Hippocampal formation (tissue), 2 donors: ENCODE measurements around the gene EIF4EBP3.
A peak's percentile ranks its signal among the peaks of the same experiment; 100 is the strongest.
"Not testable (repeated sequence)": the region's sequence is repeated elsewhere in the genome, so short reads cannot be mapped to it uniquely, and the experiment has no call there.

Source experiments
- DNase-seq, 2 donors: peaks; one replicate each; lab custom pipeline; 2025; lab: John Stamatoyannopoulos, UW

EIF4EBP3 gene

DNA sequence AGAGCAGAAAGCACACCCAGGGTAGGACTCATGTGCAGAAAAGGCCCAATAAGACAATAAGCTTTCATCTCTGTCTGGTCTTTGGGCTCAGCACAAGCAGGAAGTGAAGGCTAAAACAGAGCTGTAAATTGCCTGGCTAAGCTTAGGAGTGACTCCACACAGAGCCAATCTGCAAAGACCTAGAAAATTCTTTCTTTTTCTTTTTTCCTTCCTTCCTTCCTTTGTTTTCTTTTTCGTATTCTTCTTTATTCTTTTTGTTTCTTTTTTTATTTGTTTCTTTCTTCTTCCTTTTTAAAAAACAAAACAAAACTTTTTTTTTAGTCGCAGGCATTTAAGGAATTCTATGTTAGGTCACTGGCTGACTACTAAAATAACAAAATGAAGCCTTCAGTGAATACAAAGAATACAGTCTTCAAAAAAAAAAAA is 29.3 kb downstream of the EIF4EBP3 start:
- DNase-seq = no peak

DNA sequence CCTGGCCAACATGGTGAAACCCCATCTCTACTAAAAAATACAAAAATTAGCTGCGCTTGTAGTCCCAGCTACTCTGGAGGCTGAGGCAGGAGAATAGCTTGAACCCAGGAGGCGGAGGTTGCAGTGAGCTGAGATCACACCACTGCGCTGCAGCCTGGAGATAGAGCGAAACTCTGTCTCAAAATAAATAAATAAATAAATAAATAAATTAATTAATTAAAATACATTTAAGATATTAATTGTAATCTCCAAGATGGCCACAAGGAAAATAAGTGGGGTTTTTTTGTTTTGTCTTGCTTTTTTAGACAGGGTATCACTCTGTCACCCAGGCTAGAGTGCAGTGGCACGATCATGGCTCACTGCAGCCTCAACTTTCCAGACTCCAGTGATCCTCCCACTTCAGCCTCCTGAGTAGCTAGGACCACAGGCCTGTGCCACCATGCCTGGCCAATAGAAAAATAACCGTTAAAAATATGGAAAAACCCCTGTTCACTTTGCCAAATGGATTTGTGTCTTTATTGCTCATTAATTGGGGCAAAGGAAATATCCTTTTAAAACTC is 31.8 kb downstream of the EIF4EBP3 start:
- DNase-seq = not testable (repeated sequence)

GRCh38 chr5:140587495-140587894 is 40.0 kb downstream of the EIF4EBP3 start:
- DNase-seq = no peak

DNA sequence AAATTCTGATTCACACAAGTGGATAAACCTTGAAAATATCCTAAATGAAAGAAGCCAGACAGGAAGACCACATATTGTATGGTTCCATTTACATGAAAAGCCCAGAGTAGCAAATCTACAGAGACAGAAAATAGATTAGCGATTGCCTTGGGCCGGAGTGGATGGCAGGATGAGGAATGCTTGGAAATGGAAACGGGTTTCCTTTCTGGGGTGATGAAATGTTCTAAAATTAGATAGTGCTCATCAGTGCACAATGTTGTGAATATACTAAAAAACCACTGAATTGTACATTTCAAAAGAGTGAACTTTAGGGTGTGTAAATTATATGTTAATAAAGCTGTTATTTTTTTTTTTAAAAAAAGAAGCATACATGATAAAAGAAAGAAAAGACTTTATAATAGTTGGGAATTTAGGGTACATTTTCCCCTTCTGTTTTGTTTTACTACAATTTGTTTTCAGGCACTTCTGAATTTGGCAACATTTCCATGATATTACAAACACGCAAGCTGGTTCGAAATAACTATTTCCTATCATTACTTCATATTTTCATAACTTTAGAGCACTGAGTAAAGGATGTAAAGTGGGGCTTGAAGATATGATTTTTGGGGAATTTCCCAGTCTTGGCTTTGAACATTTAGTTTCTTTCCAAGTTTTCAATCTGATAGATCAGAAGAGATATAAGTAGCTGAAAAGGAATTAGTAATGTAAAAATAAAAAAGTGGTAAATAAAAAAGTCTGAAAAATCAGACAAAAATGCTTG is 41.0 kb downstream of the EIF4EBP3 start:
- DNase-seq = no peak

DNA sequence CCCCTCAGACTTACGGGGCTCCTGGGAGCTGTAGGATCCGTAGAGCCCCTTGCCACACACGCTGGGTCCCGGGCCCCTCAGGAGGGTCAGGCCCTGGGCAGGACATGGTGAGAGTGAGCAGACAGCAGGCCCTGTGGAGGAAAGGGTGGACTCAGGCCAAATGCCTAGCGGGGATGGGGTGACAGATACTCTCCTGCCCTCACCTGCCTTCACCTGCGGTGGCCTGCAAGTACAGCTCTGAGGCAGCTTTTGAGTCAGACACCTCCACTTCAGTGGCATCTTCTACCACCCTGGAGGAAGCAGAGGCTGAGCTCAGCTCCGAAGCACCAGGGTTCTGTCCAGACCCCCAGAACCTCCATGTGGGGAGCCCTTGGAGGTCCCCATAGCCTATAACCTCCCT is 43.4 kb downstream of the EIF4EBP3 start:
- DNase-seq = no peak

- no peak for DNase-seq
Measured at GRCh38 chr5:140591747-140592372, 44.4 kb downstream of the EIF4EBP3 start.

DNA sequence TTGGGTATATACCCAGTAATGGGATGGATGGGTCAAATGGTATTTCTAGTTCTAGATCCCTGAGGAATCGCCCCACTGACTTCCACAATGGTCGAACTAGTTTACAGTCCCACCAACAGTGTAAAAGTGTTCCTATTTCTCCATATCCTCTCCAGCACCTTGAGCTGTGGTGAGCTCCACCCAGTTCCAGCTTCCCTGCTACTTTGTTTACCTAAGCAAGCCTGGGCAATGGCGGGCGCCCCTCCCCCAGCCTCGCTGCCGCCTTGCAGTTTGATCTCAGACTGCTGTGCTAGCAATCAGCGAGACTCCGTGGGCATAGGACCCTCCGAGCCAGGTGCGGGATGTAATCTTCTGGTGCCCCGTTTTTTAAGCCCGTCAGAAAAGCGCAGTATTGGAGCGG is 45.6 kb downstream of the EIF4EBP3 start:
- DNase-seq = not testable (repeated sequence)

DNA sequence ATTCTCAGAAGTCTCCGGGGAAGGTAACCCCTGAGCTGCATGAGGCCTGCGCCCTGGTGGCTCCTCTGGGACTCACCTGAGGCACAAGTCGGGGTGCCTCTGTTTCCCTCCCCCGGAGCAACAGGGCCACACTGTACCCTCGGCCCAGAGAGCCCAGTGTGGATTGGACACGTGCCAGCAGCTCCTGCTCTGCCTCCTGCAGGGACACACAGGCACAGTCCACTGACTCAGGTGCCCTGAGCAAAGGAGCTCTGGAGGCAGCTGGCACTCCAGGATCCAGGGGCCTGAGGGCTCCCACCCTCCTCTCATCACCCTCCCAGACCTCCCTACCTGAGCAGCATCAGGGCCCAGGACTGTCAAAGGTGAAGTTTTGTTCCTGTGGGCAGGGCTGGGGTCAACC is 46.7 kb downstream of the EIF4EBP3 start:
- DNase-seq = no peak

DNA sequence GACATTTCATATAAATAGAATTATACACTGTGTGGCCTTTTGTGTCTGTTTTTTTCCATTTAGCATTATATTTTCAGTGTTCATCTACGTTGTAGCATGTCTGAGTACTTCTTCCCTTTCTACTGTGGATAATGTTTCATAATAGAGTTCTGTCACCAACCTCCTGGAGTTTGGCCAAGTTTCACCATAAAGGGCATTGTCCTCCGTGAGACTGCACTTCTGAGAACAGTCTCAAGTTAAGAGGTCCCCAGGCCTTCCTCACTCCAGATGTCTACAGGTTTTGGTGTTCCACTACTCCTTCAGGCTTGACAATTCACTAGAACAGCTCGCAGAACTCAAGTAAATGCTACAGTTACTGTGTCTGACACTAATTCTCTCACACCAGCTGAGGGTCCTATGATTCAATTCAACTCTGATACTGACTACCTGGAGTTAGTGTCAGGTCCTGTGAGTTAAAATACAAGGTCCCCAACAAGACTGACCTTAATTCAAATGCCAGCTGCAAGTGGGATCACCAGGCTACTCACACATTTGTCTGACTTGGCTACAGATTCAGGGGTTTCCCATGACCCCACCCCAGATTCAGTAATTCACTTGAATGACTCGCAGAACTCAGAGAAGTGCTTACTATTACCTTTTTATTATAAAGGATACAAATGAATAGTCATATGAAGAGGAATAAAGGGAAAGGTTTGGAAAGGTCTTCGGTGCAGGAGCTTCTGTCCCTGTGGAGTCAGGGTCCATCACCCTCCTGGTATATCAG is 48.3 kb downstream of the EIF4EBP3 start:
- peak; percentile 16 to 21 for DNase-seq

- DNase-seq = peak in 1 of 2 donors; percentile 24
Measured at GRCh38 chr5:140596321-140596741, 48.9 kb downstream of the EIF4EBP3 start.

GRCh38 chr5:140598836-140599235 is 51.4 kb downstream of the EIF4EBP3 start:
- DNase-seq = no peak
